ENCODE data around the gene CHMP4B. TPM values are rescaled to one million over a fixed set of nuclear protein-coding genes. Genes with fewer than 3 reads are reported as not detected.

The CHMP4B gene
- total RNA-seq, 1 donor from 2014 or later, result 42.8 TPM

DNA sequence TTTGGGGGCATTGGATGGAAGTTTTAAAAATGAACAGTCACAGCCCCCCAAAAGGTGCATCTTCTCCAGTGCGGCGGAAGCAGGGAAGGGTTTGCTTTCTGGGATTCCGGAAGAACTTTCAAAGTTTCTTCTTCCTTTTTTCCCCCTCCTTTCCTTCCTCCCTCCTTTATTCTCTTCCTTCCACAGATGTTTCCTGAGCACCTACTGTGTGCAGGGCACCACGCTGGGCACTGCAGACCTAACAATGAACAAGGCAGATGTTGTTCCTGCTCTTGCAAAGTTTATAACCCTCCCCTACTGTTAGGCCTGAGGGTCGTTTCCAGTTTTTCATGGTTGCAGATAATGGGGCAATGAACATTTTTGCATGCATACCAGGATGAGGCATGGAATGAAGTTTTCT, 58.1 kb downstream of the CHMP4B start:
- no peak for DNase-seq (ENCODE audit: low spot score in 2 of 2)
- Histone ChIP-seq H3K36me3 (no peaks in the 10 kb centered on the region), H3K9me3 (no peaks in the 10 kb centered on the region), H3K27ac (no peak overlapping the region), H3K27me3 (no peaks in the 10 kb centered on the region), H3K4me3 (no peak overlapping the region), H3K4me1 (peaks cover 3 to 5% of the 10 kb centered on the region in 2 donors)
- intact Hi-C loops (cut with DNase I), result no loop called here
- TF ChIP-seq, protein P1, sequence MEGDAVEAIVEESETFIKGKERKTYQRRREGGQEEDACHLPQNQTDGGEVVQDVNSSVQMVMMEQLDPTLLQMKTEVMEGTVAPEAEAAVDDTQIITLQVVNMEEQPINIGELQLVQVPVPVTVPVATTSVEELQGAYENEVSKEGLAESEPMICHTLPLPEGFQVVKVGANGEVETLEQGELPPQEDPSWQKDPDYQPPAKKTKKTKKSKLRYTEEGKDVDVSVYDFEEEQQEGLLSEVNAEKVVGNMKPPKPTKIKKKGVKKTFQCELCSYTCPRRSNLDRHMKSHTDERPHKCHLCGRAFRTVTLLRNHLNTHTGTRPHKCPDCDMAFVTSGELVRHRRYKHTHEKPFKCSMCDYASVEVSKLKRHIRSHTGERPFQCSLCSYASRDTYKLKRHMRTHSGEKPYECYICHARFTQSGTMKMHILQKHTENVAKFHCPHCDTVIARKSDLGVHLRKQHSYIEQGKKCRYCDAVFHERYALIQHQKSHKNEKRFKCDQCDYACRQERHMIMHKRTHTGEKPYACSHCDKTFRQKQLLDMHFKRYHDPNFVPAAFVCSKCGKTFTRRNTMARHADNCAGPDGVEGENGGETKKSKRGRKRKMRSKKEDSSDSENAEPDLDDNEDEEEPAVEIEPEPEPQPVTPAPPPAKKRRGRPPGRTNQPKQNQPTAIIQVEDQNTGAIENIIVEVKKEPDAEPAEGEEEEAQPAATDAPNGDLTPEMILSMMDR (IDR thresholded peaks at IDR 0.05), result no peak

DNA sequence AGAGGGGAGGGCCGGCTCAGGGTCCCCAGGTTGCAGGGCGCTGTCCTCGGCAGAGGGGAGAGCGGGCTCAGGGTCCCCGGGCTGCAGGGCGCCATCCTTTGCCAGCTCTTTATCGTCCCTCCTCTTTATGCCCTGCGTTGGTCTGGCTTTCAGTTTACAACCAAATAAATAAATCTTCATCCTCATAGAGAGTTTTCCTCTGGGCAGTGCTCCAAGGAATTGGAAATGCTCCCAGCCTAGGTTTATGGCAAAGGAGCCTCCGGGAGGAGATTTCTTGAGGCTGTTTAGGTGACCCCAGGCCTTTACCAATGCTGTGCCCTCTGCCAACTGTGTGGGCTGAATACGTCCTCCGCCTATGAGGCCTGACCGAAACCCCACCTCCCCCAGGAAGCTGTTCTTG, 60.2 kb downstream of the CHMP4B start:
- H3K4me3 ChIP-seq, result peak overlapping the region; percentile 33 to 55
- H3K27ac ChIP-seq, result no peak overlapping the region
- DNase-seq (ENCODE audit: low spot score in 2 of 2), result no peak

DNA sequence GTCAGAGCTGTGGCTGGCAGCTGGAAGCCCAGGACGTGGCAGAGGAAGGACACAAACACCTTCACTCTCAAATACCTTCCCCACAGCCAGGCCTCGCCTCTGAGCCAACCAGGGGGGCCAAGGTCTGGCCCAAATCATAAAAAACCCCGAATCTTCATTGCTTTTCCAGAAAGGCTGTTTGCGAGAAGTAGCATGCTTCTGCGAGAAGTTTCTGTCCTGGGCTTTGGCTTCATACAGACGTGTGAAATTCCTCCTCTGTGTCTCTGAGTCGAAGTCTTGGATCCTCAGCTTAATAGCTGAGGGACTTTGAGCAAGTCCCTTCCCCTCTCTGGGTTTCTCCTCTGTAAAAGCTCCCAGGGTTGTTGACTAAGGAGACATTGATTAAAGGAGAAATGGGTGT, 63.0 kb downstream of the CHMP4B start:
- Histone ChIP-seq H3K27ac (no peak overlapping the region), H3K4me1 (peaks cover 3 to 5% of the 10 kb centered on the region in 2 donors), H3K9me3 (peaks cover 2 to 7% of the 10 kb centered on the region in 2 donors), H3K36me3 (no peaks in the 10 kb centered on the region), H3K27me3 (no peaks in the 10 kb centered on the region), H3K4me3 (no peak overlapping the region)
- TF ChIP-seq, protein P1 (IDR thresholded peaks at IDR 0.05), result no peak
- intact Hi-C loops (cut with DNase I), result no loop called here
- no peak for DNase-seq (ENCODE audit: low spot score in 2 of 2)

More for the DNA sequence above, 60.2 kb downstream of the CHMP4B start:
- intact Hi-C loops (cut with DNase I), result no loop called here
- H3K36me3 ChIP-seq, result no peaks in the 10 kb centered on the region
- H3K4me1 ChIP-seq, result peaks cover 3 to 5% of the 10 kb centered on the region in 2 donors
- no peaks in the 10 kb centered on the region for H3K27me3 ChIP-seq
- TF ChIP-seq, protein P1 (IDR thresholded peaks at IDR 0.05), result no peak
- H3K9me3 ChIP-seq, result no peaks in the 10 kb centered on the region

DNA sequence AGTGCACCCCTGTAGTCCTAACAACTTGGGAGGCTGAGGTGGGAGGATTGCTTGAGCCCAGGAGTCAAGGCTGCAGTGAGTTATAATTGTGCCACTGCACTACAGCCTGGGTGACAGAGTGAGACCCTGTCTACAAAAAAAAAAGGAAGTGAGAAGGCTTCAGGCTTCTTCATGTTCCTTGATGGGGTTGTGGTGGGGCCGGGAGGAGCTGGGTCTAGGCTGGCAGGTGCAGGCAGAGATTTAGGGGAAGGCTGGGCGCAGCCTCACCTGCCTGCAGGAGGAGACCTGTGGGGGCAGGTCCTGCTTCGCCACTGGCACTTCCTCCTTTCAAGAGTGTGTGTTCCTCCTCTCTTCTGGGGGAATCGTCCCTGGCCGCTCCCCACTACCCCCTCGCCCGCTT, 63.9 kb downstream of the CHMP4B start:
- H3K36me3 ChIP-seq, result no peaks in the 10 kb centered on the region
- intact Hi-C loops (cut with DNase I), result no loop called here
- H3K9me3 ChIP-seq, result peaks cover 6 to 13% of the 10 kb centered on the region in 2 donors
- no peak overlapping the region for H3K4me3 ChIP-seq
- no peak overlapping the region for H3K27ac ChIP-seq
- no peaks in the 10 kb centered on the region for H3K27me3 ChIP-seq
- TF ChIP-seq, protein P1 (IDR thresholded peaks at IDR 0.05), result no peak
- no peak for DNase-seq (ENCODE audit: low spot score in 2 of 2)
- peaks cover 3 to 5% of the 10 kb centered on the region in 2 donors for H3K4me1 ChIP-seq

DNA sequence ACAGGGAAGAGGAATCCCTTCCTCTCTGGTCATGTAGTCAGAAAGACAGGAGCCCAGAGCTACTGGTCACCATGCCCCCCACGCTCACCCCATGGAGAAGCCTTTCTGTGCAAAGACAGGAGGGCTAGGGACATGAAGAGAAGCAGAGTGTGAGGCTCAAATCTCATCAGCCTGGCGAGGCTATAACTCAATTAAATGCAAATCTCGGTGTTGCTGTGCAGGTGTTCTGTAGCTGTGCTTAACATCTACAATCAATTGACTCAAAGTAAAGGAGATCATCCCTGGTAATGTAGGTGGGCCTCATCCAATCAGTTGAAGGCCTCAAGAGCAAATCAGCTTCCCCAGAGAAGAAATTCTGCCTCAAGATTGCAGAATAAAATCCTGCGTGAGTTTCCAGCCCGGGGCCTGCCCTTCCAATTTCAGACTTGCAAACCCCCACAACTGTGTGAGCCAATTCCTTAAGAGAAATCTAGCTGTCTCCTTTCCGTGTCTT, 64.4 kb downstream of the CHMP4B start:
- peaks cover 6 to 13% of the 10 kb centered on the region in 2 donors for H3K9me3 ChIP-seq
- no peaks in the 10 kb centered on the region for H3K36me3 ChIP-seq
- TF ChIP-seq, protein P1 (IDR thresholded peaks at IDR 0.05), result no peak
- DNase-seq (ENCODE audit: low spot score in 2 of 2), result no peak
- intact Hi-C loops (cut with DNase I), result no loop called here
- H3K27me3 ChIP-seq, result no peaks in the 10 kb centered on the region
- no peak overlapping the region for H3K4me3 ChIP-seq
- H3K4me1 ChIP-seq, result peaks cover 3 to 5% of the 10 kb centered on the region in 2 donors
- no peak overlapping the region for H3K27ac ChIP-seq

DNA sequence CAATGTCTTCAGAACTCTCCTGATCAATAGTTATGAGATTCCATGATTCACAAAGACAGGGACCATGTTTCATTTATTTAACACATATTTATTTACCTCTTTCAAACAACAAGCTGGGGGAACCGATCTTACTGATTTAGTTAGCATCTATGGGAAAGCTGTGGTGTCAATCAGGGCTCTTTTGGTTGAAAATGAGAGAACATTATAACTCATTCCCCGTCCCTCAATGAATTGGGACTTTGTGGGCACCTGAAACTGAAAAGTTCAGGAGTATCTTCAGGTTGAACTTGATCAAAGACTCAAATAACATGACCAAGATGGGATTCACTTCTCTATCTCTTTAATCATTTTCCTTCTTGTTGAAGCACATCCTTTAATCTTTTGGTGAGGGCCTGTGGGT, 67.4 kb downstream of the CHMP4B start:
- intact Hi-C loops (cut with DNase I), result no loop called here
- Histone ChIP-seq H3K27me3 (no peaks in the 10 kb centered on the region), H3K36me3 (no peaks in the 10 kb centered on the region), H3K9me3 (peaks cover 6 to 13% of the 10 kb centered on the region in 2 donors), H3K4me3 (no peak overlapping the region), H3K27ac (no peak overlapping the region), H3K4me1 (no peaks in the 10 kb centered on the region)
- TF ChIP-seq, protein P1 (IDR thresholded peaks at IDR 0.05), result no peak
- DNase-seq (ENCODE audit: low spot score in 2 of 2), result no peak

Measured in ascending aorta (tissue), 2 donors.